ENCODE results near the gene NPAS3. TPM values are rescaled to one million over a fixed set of nuclear protein-coding genes. Genes with fewer than 3 reads are reported as not detected.

Gene NPAS3
- total and polyA plus RNA-seq, 11 donors = 0.15 to 3.4 (median 0.92) TPM

GRCh38 chr14:33045760-33046159 is 107.1 kb downstream of the NPAS3 start:
- WGBS, 4 donors = 58 to 70% (median 64%) methylated on average over 4 of the region's 4 CpGs
- Histone ChIP-seq H3K36me3 (no peaks in the 10 kb centered on the region), H3K9me3 (peaks cover 0 to 19% (median 0%) of the 10 kb centered on the region in 12 donors), H3K4me3 (no peak overlapping the region), H3K27ac (no peak overlapping the region), H3K4me1 (no peaks in the 10 kb centered on the region), H3K27me3 (no peaks in the 10 kb centered on the region)
- ATAC-seq (no peak), DNase-seq (no peak)
- TF ChIP-seq POLR2A (IDR thresholded peaks at IDR 0.05) = no peak
- intact Hi-C loops (cut with DNase I) = no loop called here

GRCh38 chr14:33052943-33053342 is 114.3 kb downstream of the NPAS3 start:
- no peaks in the 10 kb centered on the region for H3K9me3 ChIP-seq
- H3K36me3 ChIP-seq = no peaks in the 10 kb centered on the region
- H3K27ac ChIP-seq = no peak overlapping the region
- DNase-seq = no peak
- intact Hi-C loops (cut with DNase I) = no loop called here
- no peak overlapping the region for H3K4me3 ChIP-seq
- 85 to 90% (median 88%) methylated on average over 2 of the region's 2 CpGs for WGBS, 4 donors
- ATAC-seq = no peak
- H3K4me1 ChIP-seq = no peaks in the 10 kb centered on the region
- TF ChIP-seq CTCF (IDR thresholded peaks at IDR 0.05) = no peak
- TF ChIP-seq POLR2A (IDR thresholded peaks at IDR 0.05) = no peak
- no peaks in the 10 kb centered on the region for H3K27me3 ChIP-seq

- 86 to 90% (median 88%) methylated on average over 4 of the region's 4 CpGs for WGBS, 4 donors
- Histone ChIP-seq H3K27ac (no peak overlapping the region), H3K36me3 (no peaks in the 10 kb centered on the region), H3K4me1 (no peaks in the 10 kb centered on the region), H3K27me3 (no peaks in the 10 kb centered on the region), H3K9me3 (no peaks in the 10 kb centered on the region), H3K4me3 (no peak overlapping the region)
- ATAC-seq (no peak), DNase-seq (no peak)
- intact Hi-C loops (cut with DNase I) = no loop called here
- TF ChIP-seq CTCF (IDR thresholded peaks at IDR 0.05) (no peak), POLR2A (IDR thresholded peaks at IDR 0.05) (no peak)
Observed at GRCh38 chr14:33056213-33056612, 117.5 kb downstream of the NPAS3 start.

- Histone ChIP-seq H3K27ac (no peak overlapping the region), H3K4me3 (no peak overlapping the region), H3K27me3 (no peaks in the 10 kb centered on the region), H3K4me1 (no peaks in the 10 kb centered on the region), H3K36me3 (no peaks in the 10 kb centered on the region), H3K9me3 (no peaks in the 10 kb centered on the region)
- intact Hi-C loops (cut with DNase I) = no loop called here
- DNase-seq (no peak), ATAC-seq (no peak)
- TF ChIP-seq CTCF (IDR thresholded peaks at IDR 0.05) (no peak), POLR2A (IDR thresholded peaks at IDR 0.05) (no peak)
- 92 to 97% (median 93%) methylated on average over 4 of the region's 4 CpGs for WGBS, 4 donors
Observed at GRCh38 chr14:33057585-33057984, 118.9 kb downstream of the NPAS3 start.

- Histone ChIP-seq H3K4me3 (no peak overlapping the region), H3K9me3 (no peaks in the 10 kb centered on the region), H3K36me3 (no peaks in the 10 kb centered on the region), H3K4me1 (no peaks in the 10 kb centered on the region), H3K27ac (no peak overlapping the region), H3K27me3 (no peaks in the 10 kb centered on the region)
- intact Hi-C loops (cut with DNase I) = no loop called here
- ATAC-seq = no peak
- DNase-seq = no peak
- TF ChIP-seq CTCF (IDR thresholded peaks at IDR 0.05) (no peak), POLR2A (IDR thresholded peaks at IDR 0.05) (no peak)
- WGBS, 4 donors = 77 to 90% (median 82%) methylated on average over 6 of the region's 6 CpGs
Observed at GRCh38 chr14:33061667-33062325, 123.1 kb downstream of the NPAS3 start.
